ENCODE results near the gene CPNE7.

CPNE7 gene

GRCh38 chr16:89605186-89605970, 29.8 kb downstream of the CPNE7 start:
- DNase-seq (ENCODE audit: low read depth), result no peak

- no peak for DNase-seq (ENCODE audit: low read depth)
Observed at GRCh38 chr16:89606006-89606405, 30.4 kb downstream of the CPNE7 start.

GRCh38 chr16:89607453-89607852, 31.9 kb downstream of the CPNE7 start:
- DNase-seq (ENCODE audit: low read depth), result no peak

- no peak for DNase-seq (ENCODE audit: low read depth)
Observed at GRCh38 chr16:89607937-89608740, 32.6 kb downstream of the CPNE7 start.

- DNase-seq (ENCODE audit: low read depth), result no peak
Observed at GRCh38 chr16:89610108-89610453, 34.5 kb downstream of the CPNE7 start.

- no peak for DNase-seq (ENCODE audit: low read depth)
Observed at GRCh38 chr16:89612415-89613166, 37.0 kb downstream of the CPNE7 start.

GRCh38 chr16:89613231-89613953, 37.8 kb downstream of the CPNE7 start, which contains the start of gene DPEP1:
DPEP1 (plus strand) TSS chr16:89613642; CDS start chr16:89630411, 16,769 bp downstream.
- no peak for DNase-seq (ENCODE audit: low read depth)

GRCh38 chr16:89613954-89614459, 38.4 kb downstream of the CPNE7 start:
- no peak for DNase-seq (ENCODE audit: low read depth)

- DNase-seq (ENCODE audit: low read depth), result no peak
Observed at GRCh38 chr16:89615176-89615575, 39.6 kb downstream of the CPNE7 start.

- no peak for DNase-seq (ENCODE audit: low read depth)
Observed at GRCh38 chr16:89615596-89616090, 40.1 kb downstream of the CPNE7 start.

GRCh38 chr16:89616623-89617022, 41.1 kb downstream of the CPNE7 start:
- no peak for DNase-seq (ENCODE audit: low read depth)

GRCh38 chr16:89617036-89617435, 41.5 kb downstream of the CPNE7 start:
- DNase-seq (ENCODE audit: low read depth), result no peak

GRCh38 chr16:89618109-89618998, 42.8 kb downstream of the CPNE7 start:
- no peak for DNase-seq (ENCODE audit: low read depth)

GRCh38 chr16:89619840-89620239, 44.3 kb downstream of the CPNE7 start:
- DNase-seq (ENCODE audit: low read depth), result no peak

GRCh38 chr16:89620406-89620841, 44.9 kb downstream of the CPNE7 start:
- no peak for DNase-seq (ENCODE audit: low read depth)

- DNase-seq (ENCODE audit: low read depth), result no peak
Observed at GRCh38 chr16:89621136-89621697, 45.7 kb downstream of the CPNE7 start.

- no peak for DNase-seq (ENCODE audit: low read depth)
Observed at GRCh38 chr16:89621698-89622409, 46.3 kb downstream of the CPNE7 start.

GRCh38 chr16:89623511-89624261, 48.1 kb downstream of the CPNE7 start:
- no peak for DNase-seq (ENCODE audit: low read depth)
